K562 (cell line): Measurements from ENCODE around the gene DNAL4. TPM values are rescaled to one million over a fixed set of nuclear protein-coding genes. Genes with fewer than 3 reads are reported as not detected.

Source experiments
- ATAC-seq: fragments of 200-7000 bp; cut with Tn5 transposase; 3 replicates; pipeline ENCODE4 v1.9.1; 2020; ENCODE audit warnings: moderate library complexity
- BruUV-seq: library from RNA; stranded (reverse); fragments of 400-500 nt; replicated peaks from 2 replicates; lab custom pipeline; 2021; lab: Mats Ljungman, UMichigan
- CTCF ChIA-PET: fragments of 300-600 bp; formaldehyde crosslinking; extraction: SDS; loops from one replicate; lab custom pipeline; 2021; ENCODE audit warnings: low intra/inter-chr PET ratio; lab: Yijun Ruan, JAX
- POLR2A ChIA-PET: fragments of 300-600, 350-650 bp; sonication (Branson Sonifier 250); formaldehyde crosslinking; extraction: SDS; loops from one replicate; lab custom pipeline; 2021; ENCODE audit warnings: antibody characterized with exemption, inconsistent platforms; lab: Yijun Ruan, JAX
- DNase-seq, 4 experiments: peaks; one replicate each; pipeline versions ENCODE4 v3.0.0 to v3.0.0-alpha.2; 2011 to 2018; ENCODE audit warnings: low spot score in 3 of 4, mixed read lengths in 3 of 4; ENCODE audit errors: extremely low read depth in 1 of 4
- FAIRE-seq: peaks from 2 replicates; lab custom pipeline; 2011; peaks lifted over from hg19 to GRCh38; lab: Jason Lieb, UNC
- H2AFZ ChIP-seq: 2 replicates; pipeline ENCODE4 v1.6.0; 2011; ENCODE audit warnings: low read depth, low read length, control low read depth, inconsistent platforms
- H3K27ac ChIP-seq: fragments of 200-600 bp; 3 replicates; pipeline ENCODE4 v1.8.0; 2011; ENCODE audit warnings: low read depth, mild to moderate bottlenecking, control low read depth, inconsistent platforms, low read length, moderate library complexity, mixed read lengths; ENCODE audit errors: extremely low read depth
- H3K27me3 ChIP-seq, 2 experiments: fragments of 300-600 bp in 1 of 2; 2 replicates in 1 of 2; 3 replicates in 1 of 2; pipeline versions ENCODE4 v1.6.0 to v1.8.0; 2011; ENCODE audit warnings: inconsistent platforms in 2 of 2, low read length in 2 of 2, mild to moderate bottlenecking in 1 of 2, mixed read lengths in 1 of 2, moderate library complexity in 1 of 2; ENCODE audit not compliant: control insufficient read depth in 2 of 2, insufficient read depth in 2 of 2
- H3K36me3 ChIP-seq: fragments of 300-600 bp; 3 replicates; pipeline ENCODE4 v1.8.0; 2011; ENCODE audit warnings: mild to moderate bottlenecking, low read length, inconsistent platforms; ENCODE audit not compliant: control insufficient read depth, insufficient read depth
- H3K4me1 ChIP-seq, 2 experiments: fragments of 200-600 bp in 1 of 2; replicated peaks in 1 of 2; 2 replicates in 1 of 2; 3 replicates in 1 of 2; pipeline versions ENCODE4 v1.5.1 to v1.8.0; 2011; ENCODE audit warnings: inconsistent platforms in 2 of 2, low read length in 2 of 2, mild to moderate bottlenecking in 1 of 2, mixed read lengths in 1 of 2, moderate library complexity in 1 of 2; ENCODE audit not compliant: control insufficient read depth in 2 of 2, insufficient read depth in 2 of 2
- H3K4me2 ChIP-seq: 2 replicates; pipeline ENCODE4 v1.6.1; 2011; ENCODE audit warnings: low read length, control low read depth, inconsistent platforms, mixed read lengths; ENCODE audit not compliant: insufficient read depth
- H3K4me3 ChIP-seq: fragments of 200-600 bp; sonication (generic), shearing (Covaris generic); 2 replicates; pipeline ENCODE4 v1.5.1; 2016; ENCODE audit warnings: control low read depth, inconsistent platforms
- H3K79me2 ChIP-seq: fragments of 200-600 bp; 3 replicates; pipeline ENCODE4 v1.8.0; 2011; ENCODE audit warnings: low read length, inconsistent platforms; ENCODE audit not compliant: control insufficient read depth, insufficient read depth
- H3K9ac ChIP-seq, 2 experiments: 2 replicates each; pipeline versions ENCODE4 v1.6.0 to v1.6.1; 2011; ENCODE audit warnings: low read depth in 2 of 2, low read length in 2 of 2, control low read depth in 1 of 2, inconsistent platforms in 1 of 2, mild to moderate bottlenecking in 1 of 2, mixed read lengths in 1 of 2; ENCODE audit not compliant: insufficient read depth in 1 of 2
- H3K9me1 ChIP-seq: one replicate; pipeline ENCODE4 v1.6.0; 2011; ENCODE audit warnings: inconsistent platforms, mild to moderate bottlenecking, low read length, moderate library complexity; ENCODE audit not compliant: control insufficient read depth, insufficient read depth
- H3K9me3 ChIP-seq: replicated peaks from 2 replicates; pipeline ENCODE4 v1.5.1; 2011; ENCODE audit warnings: low read depth, low read length, inconsistent platforms; ENCODE audit not compliant: control insufficient read depth, insufficient read depth
- H4K20me1 ChIP-seq: replicated peaks from 2 replicates; pipeline ENCODE4 v1.6.1; 2011; ENCODE audit warnings: low read length, inconsistent platforms, mixed read lengths; ENCODE audit not compliant: control insufficient read depth, insufficient read depth
- ADNP ChIP-seq: fragments of 200-800 bp; sonication (Bioruptor generic); IDR thresholded peaks from 2 replicates; pipeline ENCODE4 v1.6.1; 2016; ENCODE audit warnings: missing genetic modification characterization, missing compliant biosample characterization
- CBFA2T2 ChIP-seq: fragments of 450-650 bp; conservative IDR thresholded peaks from 2 replicates; pipeline ENCODE4 v1.6.1; 2017; ENCODE audit warnings: mild to moderate bottlenecking
- CBX8 ChIP-seq: fragments of 200-600 bp; sonication (generic); IDR thresholded peaks from 2 replicates; pipeline ENCODE4 v1.6.1; 2012; ENCODE audit warnings: borderline replicate concordance, mixed run types, low read depth, mild to moderate bottlenecking, moderate library complexity, mixed read lengths, low read length, control low read depth, inconsistent platforms; ENCODE audit not compliant: poor library complexity, severe bottlenecking; ENCODE audit errors: extremely low read depth
- CREBBP ChIP-seq: IDR thresholded peaks from one replicate; pipeline ENCODE4 v1.6.1; 2012; ENCODE audit warnings: low read depth, mild to moderate bottlenecking, control low read depth, inconsistent platforms, low read length
- FOXO4 ChIP-seq: fragments of 450-650 bp; formaldehyde crosslinking; IDR thresholded peaks from 2 replicates; pipeline ENCODE4 v1.4.0; 2020; ENCODE audit warnings: mild to moderate bottlenecking, moderate library complexity
- FOXP1 ChIP-seq: sonication (generic); formaldehyde crosslinking; IDR thresholded peaks from 2 replicates; pipeline ENCODE4 v1.8.0; 2022; ENCODE audit warnings: mild to moderate bottlenecking, missing genetic modification reagents
- NFIC ChIP-seq: fragments of 450-650 bp; IDR thresholded peaks from 2 replicates; pipeline ENCODE4 v1.6.1; 2017; ENCODE audit warnings: mild to moderate bottlenecking, inconsistent platforms
- POLR2AphosphoS2 ChIP-seq: IDR thresholded peaks from 2 replicates; pipeline ENCODE4 v1.6.1; 2012; ENCODE audit warnings: low read length, improper control_type of control experiment
- POLR2G ChIP-seq: fragments of 200-400 bp; formaldehyde crosslinking; IDR thresholded peaks from 2 replicates; pipeline ENCODE4 v1.6.1; 2017; ENCODE audit warnings: low read depth, mild to moderate bottlenecking, antibody characterized with exemption, low read length, moderate library complexity
- POLR2H ChIP-seq: IDR thresholded peaks from 2 replicates; pipeline ENCODE4 v1.6.1; 2016; ENCODE audit warnings: missing genetic modification characterization, low read depth, mild to moderate bottlenecking, control low read depth, missing compliant biosample characterization, moderate library complexity
- TCF3 ChIP-seq: sonication (generic); formaldehyde crosslinking; IDR thresholded peaks from 2 replicates; pipeline ENCODE4 v1.4.0; 2020; ENCODE audit warnings: mild to moderate bottlenecking, missing genetic modification reagents
- ZNF282 ChIP-seq: sonication (generic); formaldehyde crosslinking; IDR thresholded peaks from 2 replicates; pipeline ENCODE4 v1.8.1; 2023; ENCODE audit warnings: missing genetic modification reagents
- ZNF586 ChIP-seq: fragments of 450-650 bp; formaldehyde crosslinking; conservative IDR thresholded peaks from 2 replicates; pipeline ENCODE4 v1.4.0; 2020; ENCODE audit warnings: mild to moderate bottlenecking, moderate library complexity
- WGBS: fragments of 100-300 bp; shearing (Covaris generic); methylation state at CpG from one replicate; pipeline ENCODE4 v1.1.6; 2016; ENCODE audit warnings: low coverage, mixed read lengths; ENCODE audit not compliant: insufficient coverage; ENCODE audit errors: missing lambda C conversion rate; 5-methylcytosine and 5-hydroxymethylcytosine counted together
- in situ Hi-C: fragments of 300-500 bp; cut with MboI; formaldehyde crosslinking; loops from 4 replicates; pipeline ENCODE4 v1.15.0; 2018; ENCODE audit warnings: inconsistent platforms, mixed read lengths
- intact Hi-C: fragments of 100-400 bp; cut with micrococcal nuclease; formaldehyde crosslinking; loops from 2 replicates; pipeline ENCODE4 v1.14.2; 2022
- polyA plus RNA-seq, 8 experiments: library from polyadenylated mRNA; depleted of rRNA in 4 of 8; stranded (reverse) in 5 of 8; unstranded in 3 of 8; fragments of >200 nt; fragmentation: Nextera tagmentation in 2 of 8; fragmentation: Illumina TruSeq in 1 of 8; extraction: Ambion mirVana in 2 of 8; extraction: Trizol in 1 of 8; gene quantifications; 2 replicates each; pipeline versions ENCODE4 v1.2.1 to v1.2.3, GENCODE V29; 2011 to 2014; ENCODE audit warnings: inconsistent platforms in 1 of 8, missing spikeins in 1 of 8
- total RNA-seq, 7 experiments: library from RNA; depleted of rRNA in 6 of 7; stranded (reverse); fragments of >200 nt in 6 of 7; fragmentation: Illumina TruSeq in 2 of 7; extraction: Trizol in 2 of 7; gene quantifications; 2 replicates each; pipeline versions ENCODE4 v1.2.1 to v1.2.3, GENCODE V29; 2011 to 2021; ENCODE audit warnings: low replicate concordance in 1 of 7
- TF ChIP-seq, protein P1 (sequence below): fragments of 250-450 bp; sonication (Bioruptor Pico); IDR thresholded peaks from 2 replicates; pipeline ENCODE4 v1.5.0; 2021; ENCODE audit warnings: mild to moderate bottlenecking, borderline replicate concordance
- TF ChIP-seq, protein P2 (sequence below): fragments of 450-650 bp; IDR thresholded peaks from 2 replicates; pipeline ENCODE4 v1.6.1; 2016; ENCODE audit warnings: mild to moderate bottlenecking

Gene DNAL4
- total and polyA plus RNA-seq, 9 of the 15 experiments (the other 6 are each of a cell fraction or from before 2014, with no cell fraction given): 0.20 to 9.4 (median 5.2) TPM

- TF ChIP-seq POLR2G (no peak), CBFA2T2 (no peak), POLR2AphosphoS2 (no peak), CBX8 (no peak)
These were observed 5.7 kb downstream of the DNAL4 start (continued) for GRCh38 chr22:38788021-38788816.

DNA sequence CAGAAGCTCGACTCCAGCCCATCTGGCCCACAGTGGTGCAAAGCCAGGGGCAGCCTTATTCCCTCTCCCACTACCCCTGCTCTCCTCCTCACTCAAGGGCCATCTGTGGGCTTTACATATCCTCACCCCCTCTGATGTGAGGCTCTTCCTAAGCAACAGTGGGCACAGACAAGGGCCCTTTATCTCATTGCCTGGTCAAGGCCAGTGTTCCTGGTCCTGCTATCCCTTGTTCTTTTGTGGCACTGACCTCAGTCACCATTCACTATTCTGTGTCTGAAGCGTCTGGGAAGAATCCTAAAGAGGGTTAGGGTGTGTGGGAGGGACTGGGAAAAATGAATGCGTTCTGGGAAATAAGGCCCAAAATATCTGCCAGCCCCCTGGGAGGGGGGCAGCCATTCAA is 7.3 kb downstream of the DNAL4 start:
- Histone ChIP-seq H3K27me3 (no peaks in the 10 kb centered on the region), H3K4me1 (peaks cover 57 to 58% of the 10 kb centered on the region in 2 experiments), H3K9me3 (no peaks in the 10 kb centered on the region), H3K27ac (peak overlapping the region; percentile 87), H3K9me1 (no peaks in the 10 kb centered on the region), H3K36me3 (no peaks in the 10 kb centered on the region), H3K79me2 (no peaks in the 10 kb centered on the region; the same call in 2 of the 3 replicates), H2AFZ (peak overlapping the region; percentile 58; the same call in 1 of the 2 replicates), H3K4me2 (no peak overlapping the region), H3K9ac (peak overlapping the region; percentile 8 to 56; a peak in 3 of 4 replicates), H3K4me3 (no peak overlapping the region), H4K20me1 (no peaks in the 10 kb centered on the region)
- 40% methylated on average over 2 of the region's 3 CpGs for WGBS
- ATAC-seq (no peak; the same call in 2 of the 3 replicates), DNase-seq (no peak), FAIRE-seq (no peak)
- BruUV-seq: no TSS peak
- in situ Hi-C loops: no loop called here
- intact Hi-C loops: no loop called here
- ChIA-PET POLR2A (no interaction called here), CTCF (no interaction called here)
- TF ChIP-seq CREBBP (no peak), ZNF586 (no peak), FOXO4 (CRISPR knock-in tag) (no peak), ADNP (no peak), TCF3 (CRISPR knock-in tag) (no peak), NFIC (no peak), ZNF282 (CRISPR knock-in tag) (no peak), FOXP1 (CRISPR knock-in tag) (no peak), POLR2H (tag) (no peak)
- TF ChIP-seq, protein P1, sequence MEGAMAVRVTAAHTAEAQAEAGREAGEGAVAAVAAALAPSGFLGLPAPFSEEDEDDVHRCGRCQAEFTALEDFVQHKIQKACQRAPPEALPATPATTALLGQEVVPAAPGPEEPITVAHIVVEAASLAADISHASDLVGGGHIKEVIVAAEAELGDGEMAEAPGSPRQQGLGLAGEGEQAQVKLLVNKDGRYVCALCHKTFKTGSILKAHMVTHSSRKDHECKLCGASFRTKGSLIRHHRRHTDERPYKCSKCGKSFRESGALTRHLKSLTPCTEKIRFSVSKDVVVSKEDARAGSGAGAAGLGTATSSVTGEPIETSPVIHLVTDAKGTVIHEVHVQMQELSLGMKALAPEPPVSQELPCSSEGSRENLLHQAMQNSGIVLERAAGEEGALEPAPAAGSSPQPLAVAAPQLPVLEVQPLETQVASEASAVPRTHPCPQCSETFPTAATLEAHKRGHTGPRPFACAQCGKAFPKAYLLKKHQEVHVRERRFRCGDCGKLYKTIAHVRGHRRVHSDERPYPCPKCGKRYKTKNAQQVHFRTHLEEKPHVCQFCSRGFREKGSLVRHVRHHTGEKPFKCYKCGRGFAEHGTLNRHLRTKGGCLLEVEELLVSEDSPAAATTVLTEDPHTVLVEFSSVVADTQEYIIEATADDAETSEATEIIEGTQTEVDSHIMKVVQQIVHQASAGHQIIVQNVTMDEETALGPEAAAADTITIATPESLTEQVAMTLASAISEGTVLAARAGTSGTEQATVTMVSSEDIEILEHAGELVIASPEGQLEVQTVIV (CRISPR knock-in tag): no peak
- TF ChIP-seq, protein P2, sequence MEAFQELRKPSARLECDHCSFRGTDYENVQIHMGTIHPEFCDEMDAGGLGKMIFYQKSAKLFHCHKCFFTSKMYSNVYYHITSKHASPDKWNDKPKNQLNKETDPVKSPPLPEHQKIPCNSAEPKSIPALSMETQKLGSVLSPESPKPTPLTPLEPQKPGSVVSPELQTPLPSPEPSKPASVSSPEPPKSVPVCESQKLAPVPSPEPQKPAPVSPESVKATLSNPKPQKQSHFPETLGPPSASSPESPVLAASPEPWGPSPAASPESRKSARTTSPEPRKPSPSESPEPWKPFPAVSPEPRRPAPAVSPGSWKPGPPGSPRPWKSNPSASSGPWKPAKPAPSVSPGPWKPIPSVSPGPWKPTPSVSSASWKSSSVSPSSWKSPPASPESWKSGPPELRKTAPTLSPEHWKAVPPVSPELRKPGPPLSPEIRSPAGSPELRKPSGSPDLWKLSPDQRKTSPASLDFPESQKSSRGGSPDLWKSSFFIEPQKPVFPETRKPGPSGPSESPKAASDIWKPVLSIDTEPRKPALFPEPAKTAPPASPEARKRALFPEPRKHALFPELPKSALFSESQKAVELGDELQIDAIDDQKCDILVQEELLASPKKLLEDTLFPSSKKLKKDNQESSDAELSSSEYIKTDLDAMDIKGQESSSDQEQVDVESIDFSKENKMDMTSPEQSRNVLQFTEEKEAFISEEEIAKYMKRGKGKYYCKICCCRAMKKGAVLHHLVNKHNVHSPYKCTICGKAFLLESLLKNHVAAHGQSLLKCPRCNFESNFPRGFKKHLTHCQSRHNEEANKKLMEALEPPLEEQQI: no peak
